NCI-H187 (cell line): Measurements from ENCODE around the gene COL16A1.

ENCODE experiments used
- DNase-seq, 2 experiments: peaks; one replicate each; lab custom pipeline; 2025; lab: John Stamatoyannopoulos, UW

The COL16A1 gene

DNA sequence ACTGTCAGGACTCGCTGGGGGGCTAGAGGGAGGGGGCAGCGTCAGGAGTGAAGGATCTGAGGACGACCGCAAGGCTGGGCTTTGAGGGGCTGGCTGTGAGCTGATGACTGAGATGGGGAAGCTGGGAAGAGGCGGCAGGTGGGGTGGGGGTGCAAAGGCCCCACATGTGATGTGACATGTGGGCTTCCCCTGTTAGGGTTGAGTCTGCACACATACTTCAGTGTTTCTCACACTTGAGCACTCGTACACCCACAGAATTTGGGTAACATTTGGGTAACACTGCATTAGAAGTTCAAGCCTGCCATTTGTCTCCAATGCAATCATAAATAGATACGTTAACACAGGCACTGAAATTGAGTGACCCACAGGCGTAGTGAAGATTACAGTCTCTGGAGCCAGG, 16.2 kb downstream of the COL16A1 start:
- DNase-seq, result no peak

DNA sequence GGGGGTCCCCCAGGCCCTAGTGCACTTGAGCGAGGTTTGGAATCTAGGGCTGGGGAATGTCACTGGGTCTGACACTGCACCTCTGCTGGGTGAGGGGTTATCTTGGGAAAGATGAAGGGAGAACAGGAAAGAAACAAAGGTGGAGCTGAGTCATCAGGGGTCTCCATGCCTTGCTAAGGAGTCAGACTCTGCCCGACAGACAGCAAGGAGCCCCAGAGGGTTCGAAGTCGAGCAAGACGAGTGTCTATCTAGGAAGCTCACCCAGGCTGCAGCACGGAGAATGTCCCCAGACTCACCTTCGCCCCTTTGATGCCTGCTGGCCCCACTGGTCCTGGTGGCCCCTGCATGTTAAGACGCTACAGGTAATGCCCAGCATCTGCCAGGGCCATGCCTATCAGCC, 18.0 kb downstream of the COL16A1 start:
- DNase-seq, result no peak

DNA sequence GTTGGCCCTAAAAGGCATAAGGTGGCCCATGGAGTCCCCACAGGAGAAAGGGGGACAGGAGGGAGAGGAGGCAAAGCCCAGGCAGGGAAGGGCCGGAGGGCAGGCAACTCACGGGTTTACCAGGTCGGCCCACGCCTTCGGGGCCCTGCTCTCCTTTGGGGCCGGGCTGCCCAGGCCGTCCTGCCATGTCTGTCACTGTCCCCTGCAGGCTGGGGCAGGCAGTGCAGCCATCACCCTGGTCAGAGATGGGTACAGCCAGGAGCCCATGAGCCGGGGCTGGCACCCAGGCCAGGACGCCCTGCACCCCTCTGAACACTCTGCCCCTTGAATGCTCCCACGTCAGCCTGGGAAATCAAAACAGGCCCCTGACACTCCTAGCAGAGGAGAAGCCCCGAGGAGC, 19.8 kb downstream of the COL16A1 start:
- DNase-seq, result no peak

DNA sequence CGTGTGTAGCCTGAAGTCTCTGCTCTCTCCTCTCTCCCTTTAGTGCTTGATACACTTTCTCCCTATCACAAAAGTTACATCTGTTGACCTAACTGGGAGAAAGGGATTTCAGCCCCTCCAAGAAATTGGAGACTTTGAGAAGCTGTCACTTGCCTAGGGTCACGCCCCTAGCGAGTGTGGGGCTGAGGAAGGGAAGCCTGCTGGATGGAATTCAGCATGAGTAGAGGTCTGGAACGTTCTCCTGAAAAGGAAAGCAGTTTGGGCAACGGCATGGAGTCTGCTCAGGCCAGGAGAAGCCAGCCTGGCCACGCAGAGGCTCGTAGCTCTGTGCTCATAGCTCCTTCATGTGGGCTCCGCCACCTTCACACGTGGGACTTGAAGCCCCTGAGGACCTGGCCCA, 22.4 kb downstream of the COL16A1 start:
- DNase-seq, result no peak

DNA sequence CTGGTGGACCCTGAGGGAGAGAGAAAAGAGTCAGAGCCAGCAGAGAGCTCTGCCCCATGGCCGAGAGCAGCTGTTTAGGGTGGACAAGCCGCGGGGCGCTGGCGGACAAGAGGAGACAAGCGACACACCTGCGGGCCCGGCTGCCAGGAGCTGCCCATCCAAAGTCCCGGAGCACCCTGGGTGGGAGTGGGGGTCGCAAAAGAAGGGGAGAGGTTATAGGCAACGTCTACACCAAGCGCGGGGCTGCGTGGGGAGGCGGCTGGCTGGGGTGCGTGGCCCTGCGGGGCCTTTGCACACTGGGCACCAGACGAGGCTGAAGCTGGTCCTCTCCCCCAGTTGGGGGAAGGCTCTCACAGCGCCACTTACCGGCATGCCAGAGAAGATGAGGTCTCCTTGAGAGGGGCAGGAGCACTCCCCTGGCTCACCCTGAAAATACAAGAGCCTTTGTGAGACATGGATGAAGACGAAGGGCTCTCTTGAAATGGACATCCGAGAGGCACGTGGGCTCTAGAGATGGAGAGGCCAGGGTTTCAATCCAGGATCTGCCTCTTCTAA, 24.1 kb downstream of the COL16A1 start:
- no peak for DNase-seq

DNA sequence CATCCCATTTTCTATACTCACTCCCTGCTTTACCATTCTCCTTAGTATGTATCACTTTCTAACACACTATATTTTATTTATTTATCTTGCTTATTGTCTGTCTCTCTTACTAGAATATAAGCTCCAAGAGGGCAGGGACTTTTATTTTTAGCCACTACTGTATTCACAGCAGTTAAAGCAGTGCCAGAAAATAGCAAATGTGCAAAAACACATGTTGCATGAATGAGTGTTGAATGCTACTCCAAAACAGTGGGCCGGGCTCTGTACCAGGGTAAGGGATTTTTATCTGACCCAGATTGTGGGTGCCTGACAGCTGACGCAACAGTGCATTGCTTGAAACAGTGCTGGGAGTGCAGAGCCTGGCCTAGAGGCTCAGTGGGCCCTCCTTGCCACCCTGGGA, 24.7 kb downstream of the COL16A1 start:
- DNase-seq, result no peak

DNA sequence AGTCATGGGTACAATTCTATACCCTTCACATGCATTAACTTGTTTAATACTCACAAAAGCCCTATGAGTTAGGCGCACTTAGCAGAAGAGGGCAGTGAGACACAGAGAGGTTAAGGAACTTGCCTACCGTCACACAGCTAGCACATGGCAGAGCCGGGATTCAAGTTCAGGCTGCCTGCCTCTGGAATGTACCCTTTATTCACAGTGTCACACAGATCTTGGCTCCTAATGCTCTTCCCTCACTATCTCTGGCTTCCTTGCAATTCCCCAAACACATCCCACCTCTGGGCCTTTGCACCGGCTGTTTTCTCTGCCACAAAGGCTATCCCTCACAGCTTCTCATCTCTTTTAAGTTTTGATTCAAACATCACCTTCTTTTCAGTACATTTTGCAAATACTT, 25.1 kb downstream of the COL16A1 start:
- DNase-seq, result no peak

DNA sequence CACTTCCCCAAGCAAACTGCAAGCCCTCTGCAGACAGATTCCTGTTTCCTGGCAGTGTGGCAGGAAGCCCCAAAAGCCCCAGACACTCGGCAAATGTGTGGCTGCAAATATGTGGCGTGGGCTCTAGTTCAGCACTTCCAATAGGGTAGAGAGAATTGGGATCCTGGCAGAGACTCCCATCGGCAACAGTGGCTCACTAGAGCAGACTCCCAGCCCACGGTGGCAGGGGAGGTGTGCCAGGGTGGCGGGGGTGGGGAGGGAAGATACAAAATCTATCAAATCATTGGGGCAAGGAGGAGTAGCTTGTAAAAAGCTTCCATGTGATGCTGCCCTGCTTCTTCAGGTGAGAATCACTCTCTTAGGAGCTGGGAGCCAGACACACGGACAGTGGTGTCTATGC, 25.9 kb downstream of the COL16A1 start:
- no peak for DNase-seq

DNA sequence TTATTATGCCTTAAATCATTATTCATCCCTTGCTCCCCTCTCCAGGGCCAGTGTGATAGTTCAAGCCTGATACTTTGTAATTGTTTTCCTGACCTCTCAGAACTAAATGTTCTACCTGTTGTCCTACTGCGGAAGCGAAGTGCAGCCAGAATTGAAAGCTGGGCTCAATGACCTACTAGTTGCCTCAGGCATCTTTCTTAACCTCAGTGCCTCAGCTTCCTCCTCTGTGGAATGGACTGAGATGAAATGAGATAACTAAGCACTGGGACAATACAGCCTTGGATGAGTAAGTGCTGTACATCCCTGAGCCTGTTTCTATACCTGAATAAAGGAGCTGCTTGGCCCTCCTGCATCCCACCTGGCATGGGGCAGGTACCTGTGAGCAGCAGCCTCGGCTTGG, 26.4 kb downstream of the COL16A1 start:
- no peak for DNase-seq

DNA sequence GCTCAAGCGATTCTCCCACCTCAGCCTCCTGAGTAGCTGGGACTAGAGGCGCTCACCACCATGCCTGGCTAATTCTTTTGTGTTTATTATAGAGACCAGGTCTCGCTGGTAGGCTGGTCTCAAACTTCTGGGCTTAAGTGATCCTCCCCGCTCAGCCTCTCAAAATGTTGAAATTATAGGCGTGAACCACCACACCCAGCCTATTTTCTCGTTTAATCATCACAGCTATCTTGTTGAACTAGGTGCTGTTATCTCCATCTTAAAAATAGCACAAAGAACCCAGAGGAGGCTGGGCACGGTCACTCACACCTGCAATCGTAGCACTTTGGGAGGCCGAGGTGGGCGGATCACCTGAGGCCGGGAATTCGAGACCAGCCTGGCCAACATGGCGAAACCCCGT, 28.1 kb downstream of the COL16A1 start:
- DNase-seq, result no peak

DNA sequence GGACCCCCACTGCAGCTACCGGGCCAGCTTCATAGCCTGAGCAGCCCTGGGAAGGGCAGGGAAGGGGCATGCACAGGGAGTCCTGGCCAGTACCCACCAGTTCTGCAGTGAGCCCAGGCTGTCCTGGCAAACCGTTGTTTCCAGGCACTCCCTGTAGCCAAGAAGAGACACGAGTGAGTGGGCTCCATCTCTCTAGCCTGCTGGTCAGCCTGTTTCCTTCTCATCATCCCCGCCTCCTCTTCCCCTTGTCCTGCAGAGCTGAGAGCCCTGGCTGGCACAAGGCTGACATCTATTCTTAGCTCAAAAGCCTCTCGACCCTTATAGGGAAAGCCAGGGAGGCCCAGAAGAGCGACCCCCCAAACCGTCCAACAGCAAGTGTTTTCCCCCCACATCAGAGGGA, 28.7 kb downstream of the COL16A1 start:
- DNase-seq, result no peak

DNA sequence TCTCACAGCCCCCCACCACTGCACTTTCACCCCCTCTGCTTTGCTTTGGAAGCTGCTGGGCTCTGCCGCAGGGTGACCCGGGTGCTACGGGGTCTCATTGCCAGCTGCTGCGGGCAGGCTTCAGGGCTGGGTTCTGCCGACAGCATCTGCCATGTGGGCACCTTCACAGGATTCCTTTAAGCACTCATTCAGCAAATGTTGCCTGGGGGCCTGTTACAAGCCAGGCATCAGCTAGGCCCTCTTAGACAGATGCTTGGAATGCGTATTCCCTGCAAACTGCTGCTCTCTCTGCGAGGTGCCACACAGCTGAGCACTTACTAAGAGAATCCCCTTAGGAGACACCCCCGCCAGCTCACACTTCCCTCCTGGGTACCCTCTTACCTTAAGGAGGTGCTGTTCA, 29.2 kb downstream of the COL16A1 start:
- DNase-seq, result no peak

DNA sequence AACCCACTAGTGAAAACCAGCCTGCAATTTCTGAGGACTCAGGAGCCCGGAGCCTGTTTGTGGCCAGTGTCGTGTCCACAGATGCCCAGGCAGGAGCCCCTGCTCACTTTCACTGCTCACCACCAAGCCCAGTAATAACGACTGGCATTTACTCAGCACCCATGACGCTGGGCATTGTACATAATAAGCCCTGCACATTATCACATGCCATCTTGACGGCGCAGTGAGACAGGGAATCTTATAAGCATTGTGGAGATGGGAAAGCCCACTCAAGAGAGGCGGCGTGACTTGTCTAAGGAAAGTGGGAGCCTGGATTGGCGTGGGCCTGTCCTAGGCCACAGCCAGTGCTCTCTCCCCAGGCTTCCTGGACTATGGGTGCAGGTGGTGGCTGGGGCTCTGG, 30.4 kb downstream of the COL16A1 start:
- no peak for DNase-seq

DNA sequence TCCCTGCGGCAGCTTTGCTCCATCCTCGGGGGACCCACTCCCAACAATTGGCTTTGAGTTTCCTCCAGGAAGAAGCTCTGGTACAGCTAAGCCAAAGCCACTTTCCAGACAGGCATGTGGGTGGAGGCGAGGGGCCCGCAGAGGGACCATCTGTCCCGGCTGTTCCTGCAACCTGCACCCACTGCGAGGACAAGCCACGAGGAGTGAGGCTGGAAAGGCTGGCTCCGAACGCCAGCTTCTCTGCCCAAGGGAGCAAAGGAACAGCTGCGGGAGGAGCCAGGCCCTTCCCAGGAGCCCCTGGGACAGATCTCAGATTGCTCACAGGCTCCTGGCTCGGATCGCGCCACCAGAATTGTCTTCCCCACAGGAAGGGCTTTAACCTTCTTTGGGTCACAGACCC, 30.8 kb downstream of the COL16A1 start:
- DNase-seq, result no peak

DNA sequence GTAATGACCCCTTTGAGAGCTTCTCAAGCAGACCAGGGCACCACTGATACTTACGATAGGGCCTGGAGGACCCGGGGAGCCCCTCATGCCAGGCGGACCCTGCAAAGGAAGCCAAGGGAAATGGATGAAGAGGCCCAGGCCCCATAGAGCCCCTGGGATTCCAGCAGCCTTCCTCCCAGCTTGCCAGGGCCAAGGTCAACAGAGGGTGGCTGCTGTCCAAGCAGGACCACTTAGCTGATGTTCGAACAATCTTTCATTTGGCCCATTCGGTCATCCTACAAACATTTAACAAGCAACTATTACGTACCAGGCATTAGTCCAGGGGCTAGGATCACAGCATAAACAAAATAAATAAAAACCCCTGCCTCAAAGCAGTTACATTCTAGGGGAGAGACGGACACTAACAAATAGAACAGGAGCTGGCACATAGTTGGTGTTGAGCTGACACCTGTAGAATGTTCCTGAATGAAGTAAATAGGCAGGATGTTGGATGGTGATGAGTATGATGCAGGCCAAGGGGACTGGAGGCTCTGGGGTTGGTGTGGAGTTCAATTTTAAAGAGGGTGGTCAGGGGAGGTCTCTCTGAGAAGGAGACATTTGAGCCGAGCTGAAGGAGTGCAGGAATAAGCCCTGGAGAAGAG, 32.1 kb downstream of the COL16A1 start:
- DNase-seq, result no peak

DNA sequence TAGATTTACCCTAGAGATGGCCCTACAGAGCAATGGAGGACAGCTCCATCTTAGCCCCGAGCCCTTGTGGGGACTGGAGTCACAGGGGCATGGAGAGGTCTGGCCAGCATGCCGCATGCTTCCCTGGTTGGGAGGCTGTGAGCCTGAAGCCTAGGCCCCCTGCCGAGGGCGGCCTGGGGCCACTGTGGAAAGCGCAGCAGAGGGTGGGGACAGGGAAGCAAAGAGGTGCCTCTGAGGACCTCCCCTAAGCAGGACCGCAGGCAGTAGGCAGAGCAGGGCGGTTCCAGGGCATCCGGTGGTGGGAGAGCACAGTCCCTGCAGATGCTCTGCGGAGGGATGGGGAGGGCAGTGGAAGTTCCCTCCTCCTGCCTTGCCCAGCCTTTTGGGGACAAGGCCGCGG, 32.7 kb downstream of the COL16A1 start:
- no peak for DNase-seq

DNA sequence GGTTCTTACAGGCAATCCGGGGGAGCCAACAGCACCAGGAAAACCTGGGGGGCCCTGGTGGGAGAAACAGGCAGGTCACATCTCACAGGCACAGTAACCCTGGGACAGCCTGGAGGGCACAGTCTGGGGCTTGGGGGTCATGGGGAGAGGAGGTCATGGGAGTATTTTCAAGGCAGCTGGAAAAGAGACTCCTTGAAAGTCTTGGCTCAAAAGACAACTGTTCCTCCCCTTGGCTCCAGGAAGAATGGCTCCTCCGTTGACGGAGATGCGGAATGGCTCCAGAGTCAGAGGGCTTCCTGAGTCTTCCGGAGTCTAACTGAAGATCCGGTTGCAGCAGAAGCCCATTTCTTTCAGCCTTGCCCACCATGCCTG, 33.2 kb downstream of the COL16A1 start:
- DNase-seq, result no peak

DNA sequence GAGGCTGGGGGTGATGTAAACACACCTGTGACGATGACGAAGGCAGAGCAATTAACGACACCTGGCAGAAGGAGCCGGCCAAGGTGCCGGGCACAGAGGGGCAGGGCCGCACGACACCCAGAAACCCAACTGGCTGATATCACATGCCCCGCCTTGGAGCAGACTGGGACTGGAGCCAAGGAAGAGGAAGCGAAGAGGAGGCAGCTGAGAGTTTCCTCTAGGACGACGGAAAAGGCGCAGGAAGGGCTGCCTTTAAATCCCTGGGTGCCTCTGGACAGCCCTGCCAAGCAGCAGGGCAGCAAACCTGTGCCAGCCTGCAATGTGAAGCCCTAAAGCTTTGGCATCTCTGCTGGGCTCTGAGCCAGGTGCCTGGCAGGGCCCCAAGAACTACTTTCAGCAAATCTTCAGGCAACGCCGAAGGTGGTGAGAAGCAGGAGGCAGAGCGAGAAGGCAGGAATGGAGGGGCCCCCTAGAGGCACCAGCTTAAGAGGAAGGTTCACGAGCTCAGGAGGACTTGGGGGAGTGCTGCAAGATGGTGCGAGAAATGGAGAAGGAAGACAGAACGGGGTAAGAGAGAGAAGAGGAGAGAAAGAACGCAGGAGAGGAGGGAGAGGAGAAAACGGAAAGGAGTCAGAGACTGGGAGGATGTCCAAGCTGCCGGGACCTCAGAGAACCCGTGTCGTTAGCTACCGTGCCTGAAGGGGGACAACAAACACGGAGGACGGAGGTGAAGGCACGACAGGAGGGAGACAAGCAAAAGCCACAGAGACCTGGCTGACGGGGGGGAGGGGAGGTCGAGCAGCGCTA, 33.8 kb downstream of the COL16A1 start:
- no peak for DNase-seq

DNA sequence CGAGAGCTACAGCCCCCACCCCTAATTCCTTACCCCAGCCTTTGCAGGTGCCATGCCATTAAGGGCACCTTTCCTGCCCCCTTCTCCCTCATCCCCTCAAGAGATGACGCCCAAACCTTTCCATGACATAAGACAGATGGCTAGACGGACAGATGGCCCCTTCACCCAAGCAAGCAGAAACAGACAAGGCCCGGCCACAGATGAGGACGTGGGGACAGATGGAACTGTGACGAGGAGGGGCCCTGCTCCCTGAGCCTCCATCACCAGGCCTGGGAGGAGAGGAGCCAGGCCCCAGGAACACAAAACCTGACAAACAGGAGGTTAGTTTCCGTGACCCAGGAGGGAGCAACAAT, 34.4 kb downstream of the COL16A1 start:
- no peak for DNase-seq

DNA sequence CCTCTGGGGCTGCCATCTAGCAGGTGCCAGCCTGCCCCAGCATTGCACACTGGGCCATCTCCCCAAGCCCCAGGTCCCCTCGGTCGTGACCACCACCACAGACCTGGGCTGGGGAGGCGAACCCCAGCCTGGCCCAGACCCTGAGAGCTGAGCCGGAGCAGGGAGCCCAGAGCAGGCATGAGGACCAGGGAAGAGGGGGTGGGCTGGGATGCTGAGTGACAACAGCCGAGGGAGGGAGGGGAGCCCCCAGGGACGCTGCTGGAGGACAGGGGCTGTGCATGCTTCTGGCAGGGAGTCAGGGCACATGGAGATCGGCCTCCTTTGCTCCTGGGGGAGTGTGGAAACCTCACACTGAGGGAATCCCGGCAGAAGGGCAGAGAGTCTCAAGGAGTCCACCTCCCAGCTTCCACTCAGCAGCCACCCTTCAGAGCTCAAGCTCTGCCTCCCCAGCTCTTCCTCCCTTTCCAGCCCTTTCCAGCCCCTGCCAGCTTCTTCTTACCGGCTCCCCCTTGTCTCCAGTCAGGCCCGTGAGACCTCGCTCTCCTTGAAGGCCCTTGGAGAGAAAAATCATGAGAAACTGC, 35.4 kb downstream of the COL16A1 start:
- no peak for DNase-seq

DNA sequence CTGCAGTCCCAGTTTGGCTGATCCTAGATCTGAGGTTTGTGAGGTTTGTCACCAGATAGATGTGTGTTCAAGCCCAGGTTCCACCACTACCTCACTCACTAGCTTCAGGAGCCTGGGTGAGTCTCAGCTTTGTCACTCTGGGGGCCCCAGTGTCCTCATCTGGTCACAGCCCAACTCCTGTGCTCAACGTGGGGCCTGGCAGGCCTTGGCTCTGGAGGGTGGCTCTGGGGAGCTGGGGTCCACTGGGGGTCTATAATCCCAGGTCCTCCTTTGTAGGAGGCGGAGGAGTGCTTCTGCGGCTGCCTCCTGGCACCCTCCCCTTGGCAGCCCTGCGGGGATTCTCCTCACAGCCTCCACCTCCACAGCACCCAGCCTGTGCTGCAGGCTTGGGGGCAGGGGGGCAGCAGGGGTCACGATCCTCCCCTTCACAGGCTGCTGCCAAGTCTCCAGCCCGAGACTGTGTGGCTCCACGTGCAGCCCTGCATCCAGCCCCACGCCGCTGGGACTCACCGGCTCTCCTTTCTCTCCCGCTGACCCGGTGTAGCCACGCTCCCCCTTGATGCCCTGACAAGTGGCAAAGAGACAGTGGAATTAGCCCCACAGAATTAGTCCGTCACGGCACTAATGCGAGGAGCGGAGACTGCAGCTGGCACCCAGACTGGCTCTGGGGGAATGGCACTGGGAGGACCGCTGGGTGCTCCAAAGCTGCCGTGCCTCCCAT, 36.6 kb downstream of the COL16A1 start:
- DNase-seq, result no peak

DNA sequence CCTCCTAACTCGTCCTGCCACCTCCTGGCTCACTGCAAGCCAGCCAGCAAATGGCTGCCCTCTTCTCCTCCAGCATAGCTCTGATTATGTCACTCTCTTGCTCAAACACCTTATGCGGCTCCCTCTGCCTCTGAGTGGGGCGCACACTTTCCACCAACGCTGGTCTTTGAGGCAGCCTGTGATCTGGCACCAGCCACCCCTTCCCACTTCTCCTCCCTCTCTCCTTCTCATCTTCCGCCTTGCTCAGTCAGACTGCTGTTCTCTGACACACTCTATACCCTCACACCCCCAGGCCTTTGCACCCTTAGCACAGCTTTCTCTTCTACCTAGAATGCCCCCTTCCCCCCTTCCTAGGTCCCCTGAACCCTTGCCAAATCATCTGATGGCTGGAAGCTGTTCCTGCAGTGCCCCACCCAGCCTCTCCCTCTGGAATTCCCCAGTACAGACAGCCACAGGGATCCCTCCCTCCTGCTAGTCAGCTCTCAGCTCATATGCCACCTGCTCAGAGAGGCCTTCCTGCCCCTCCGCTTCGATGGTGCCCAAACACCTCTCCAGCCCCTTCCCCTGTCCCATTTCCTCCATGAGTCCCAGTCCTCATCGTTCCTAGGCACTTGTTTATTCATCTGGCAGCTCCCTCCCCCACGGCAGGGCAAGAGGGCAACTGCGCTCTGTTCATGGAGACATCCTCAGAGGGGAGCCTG, 37.4 kb downstream of the COL16A1 start:
- no peak for DNase-seq
